Measurements from ENCODE around the gene CASZ1.

The CASZ1 gene

GRCh38 chr1:10688409-10688786 is 108.0 kb downstream of the CASZ1 start:
- no peak for TF ChIP-seq CTCF (IDR thresholded peaks at IDR 0.05; ENCODE audit: low read depth, low read length, missing control alignments)
- in situ Hi-C loops (cut with HindIII; ENCODE audit: low sequenced_read_pairs) = no loop called here
- DNase-seq (ENCODE audit: low read depth) = no peak
- H3K4me3 ChIP-seq (ENCODE audit: low read depth, low read length) = no peak overlapping the region

DNA sequence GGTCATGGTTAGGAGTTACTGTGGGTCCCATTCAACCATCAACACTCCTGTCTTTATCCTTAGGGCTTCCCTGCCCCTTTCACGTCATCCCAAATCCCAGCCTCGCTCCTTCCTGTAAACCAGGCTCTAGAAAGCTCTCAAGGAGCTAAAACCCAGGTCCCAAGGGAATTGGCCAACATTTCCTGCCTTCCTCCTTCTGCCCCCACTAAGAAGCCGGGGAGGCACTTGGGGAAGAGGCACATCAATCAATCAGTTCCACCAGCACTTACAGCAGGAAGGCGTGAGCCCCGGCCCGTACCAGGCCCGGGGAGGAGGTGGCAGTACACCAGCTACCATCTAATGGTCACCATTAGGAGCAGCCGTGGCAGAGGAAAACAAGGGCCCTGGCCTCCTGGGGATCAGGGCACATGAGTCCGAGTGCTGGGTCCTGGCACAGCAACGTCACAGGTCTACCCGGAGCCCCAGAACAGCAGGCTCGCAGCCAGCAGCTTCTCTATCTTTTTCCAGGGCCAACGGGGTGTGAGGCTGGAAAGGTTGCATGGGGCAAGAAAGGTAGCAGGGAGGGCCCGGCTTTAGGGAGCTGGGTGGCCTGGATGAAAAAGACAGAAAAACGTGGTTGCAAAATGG is 108.6 kb downstream of the CASZ1 start:
- TF ChIP-seq CTCF (IDR thresholded peaks at IDR 0.05; ENCODE audit: low read depth, low read length, missing control alignments) = no peak
- no peak overlapping the region for H3K4me3 ChIP-seq (ENCODE audit: low read depth, low read length)
- no peak for DNase-seq (ENCODE audit: low read depth)
- in situ Hi-C loops (cut with HindIII; ENCODE audit: low sequenced_read_pairs) = no loop called here

GRCh38 chr1:10687251-10687651 is 109.2 kb downstream of the CASZ1 start:
- no peak overlapping the region for H3K4me3 ChIP-seq (ENCODE audit: low read depth, low read length)
- in situ Hi-C loops (cut with HindIII; ENCODE audit: low sequenced_read_pairs) = no loop called here
- TF ChIP-seq CTCF (IDR thresholded peaks at IDR 0.05; ENCODE audit: low read depth, low read length, missing control alignments) = no peak
- DNase-seq (ENCODE audit: low read depth) = no peak

- no peak overlapping the region for H3K4me3 ChIP-seq (ENCODE audit: low read depth, low read length)
- DNase-seq (ENCODE audit: low read depth) = no peak
- in situ Hi-C loops (cut with HindIII; ENCODE audit: low sequenced_read_pairs) = no loop called here
- no peak for TF ChIP-seq CTCF (IDR thresholded peaks at IDR 0.05; ENCODE audit: low read depth, low read length, missing control alignments)
Measured at GRCh38 chr1:10686404-10687040, 109.9 kb downstream of the CASZ1 start.

GRCh38 chr1:10685808-10686403 is 110.5 kb downstream of the CASZ1 start:
- no peak for DNase-seq (ENCODE audit: low read depth)
- H3K4me3 ChIP-seq (ENCODE audit: low read depth, low read length) = no peak overlapping the region
- in situ Hi-C loops (cut with HindIII; ENCODE audit: low sequenced_read_pairs) = no loop called here
- TF ChIP-seq CTCF (IDR thresholded peaks at IDR 0.05; ENCODE audit: low read depth, low read length, missing control alignments) = no peak

- no peak for DNase-seq (ENCODE audit: low read depth)
- H3K4me3 ChIP-seq (ENCODE audit: low read depth, low read length) = no peak overlapping the region
- TF ChIP-seq CTCF (IDR thresholded peaks at IDR 0.05; ENCODE audit: low read depth, low read length, missing control alignments) = no peak
- in situ Hi-C loops (cut with HindIII; ENCODE audit: low sequenced_read_pairs) = no loop called here
Measured at GRCh38 chr1:10685196-10685807, 111.1 kb downstream of the CASZ1 start.

All from astrocyte of the cerebellum (primary cell).